ENCODE results near the gene GZMH.

GRCh38 chr14:24630872-24631477 lies 21.5 kb upstream of the GZMH start:
- TF ChIP-seq, protein P1, sequence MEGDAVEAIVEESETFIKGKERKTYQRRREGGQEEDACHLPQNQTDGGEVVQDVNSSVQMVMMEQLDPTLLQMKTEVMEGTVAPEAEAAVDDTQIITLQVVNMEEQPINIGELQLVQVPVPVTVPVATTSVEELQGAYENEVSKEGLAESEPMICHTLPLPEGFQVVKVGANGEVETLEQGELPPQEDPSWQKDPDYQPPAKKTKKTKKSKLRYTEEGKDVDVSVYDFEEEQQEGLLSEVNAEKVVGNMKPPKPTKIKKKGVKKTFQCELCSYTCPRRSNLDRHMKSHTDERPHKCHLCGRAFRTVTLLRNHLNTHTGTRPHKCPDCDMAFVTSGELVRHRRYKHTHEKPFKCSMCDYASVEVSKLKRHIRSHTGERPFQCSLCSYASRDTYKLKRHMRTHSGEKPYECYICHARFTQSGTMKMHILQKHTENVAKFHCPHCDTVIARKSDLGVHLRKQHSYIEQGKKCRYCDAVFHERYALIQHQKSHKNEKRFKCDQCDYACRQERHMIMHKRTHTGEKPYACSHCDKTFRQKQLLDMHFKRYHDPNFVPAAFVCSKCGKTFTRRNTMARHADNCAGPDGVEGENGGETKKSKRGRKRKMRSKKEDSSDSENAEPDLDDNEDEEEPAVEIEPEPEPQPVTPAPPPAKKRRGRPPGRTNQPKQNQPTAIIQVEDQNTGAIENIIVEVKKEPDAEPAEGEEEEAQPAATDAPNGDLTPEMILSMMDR (IDR thresholded peaks at IDR 0.05) = no peak
- TF ChIP-seq POLR2A (IDR thresholded peaks at IDR 0.05) = no peak

All from vagina (tissue), 2 donors.